GM18873 (cell line): ENCODE results near the gene VEGFB.

Source experiments
- ATAC-seq: cut with Tn5 transposase; IDR thresholded peaks from one replicate; pipeline ENCODE4 v1.9.1; 2021; ENCODE audit warnings: mild to moderate bottlenecking, moderate library complexity, moderate number of reproducible peaks; ENCODE audit not compliant: unreplicated experiment, low FRiP score

The VEGFB gene, protein sequence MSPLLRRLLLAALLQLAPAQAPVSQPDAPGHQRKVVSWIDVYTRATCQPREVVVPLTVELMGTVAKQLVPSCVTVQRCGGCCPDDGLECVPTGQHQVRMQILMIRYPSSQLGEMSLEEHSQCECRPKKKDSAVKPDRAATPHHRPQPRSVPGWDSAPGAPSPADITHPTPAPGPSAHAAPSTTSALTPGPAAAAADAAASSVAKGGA

DNA sequence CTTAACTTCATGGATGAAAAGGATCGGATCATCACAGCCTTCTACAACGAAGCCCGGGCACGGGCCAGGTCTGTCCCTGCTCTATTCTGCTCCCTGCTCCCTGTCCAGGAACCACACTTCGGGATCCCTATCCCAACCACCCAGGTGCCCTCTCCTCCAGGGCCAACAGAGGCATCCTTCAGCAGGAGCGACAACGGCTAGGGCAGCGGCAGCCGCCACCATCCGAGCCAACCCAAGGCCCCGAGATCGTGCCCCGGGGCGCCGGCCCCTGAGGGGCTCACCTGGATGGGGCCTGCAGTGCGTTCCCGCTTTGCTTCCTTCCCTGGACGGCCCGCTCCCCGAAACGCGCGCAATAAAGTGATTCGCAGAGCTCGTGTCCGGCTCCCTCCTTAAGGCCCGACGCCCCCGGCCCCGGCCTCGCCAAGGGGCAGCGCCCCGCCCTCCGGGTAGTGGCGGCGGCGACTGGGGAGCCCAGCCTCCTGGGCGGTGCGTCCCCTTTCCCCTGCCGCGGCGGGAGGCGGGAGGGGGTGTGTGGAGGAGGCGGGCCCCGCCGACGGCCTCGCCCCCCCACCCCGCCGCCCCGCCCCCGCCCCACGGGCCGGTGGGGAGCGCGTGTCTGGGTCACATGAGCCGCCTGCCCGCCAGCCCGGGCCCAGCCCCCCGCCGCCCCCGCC lies at the start of gene VEGFB:
TSS of gene VEGFB (plus strand) at position 672 of the 674 bp plus-strand sequence. CDS start 250 bp downstream, outside the sequence.
- ATAC-seq = no peak

DNA sequence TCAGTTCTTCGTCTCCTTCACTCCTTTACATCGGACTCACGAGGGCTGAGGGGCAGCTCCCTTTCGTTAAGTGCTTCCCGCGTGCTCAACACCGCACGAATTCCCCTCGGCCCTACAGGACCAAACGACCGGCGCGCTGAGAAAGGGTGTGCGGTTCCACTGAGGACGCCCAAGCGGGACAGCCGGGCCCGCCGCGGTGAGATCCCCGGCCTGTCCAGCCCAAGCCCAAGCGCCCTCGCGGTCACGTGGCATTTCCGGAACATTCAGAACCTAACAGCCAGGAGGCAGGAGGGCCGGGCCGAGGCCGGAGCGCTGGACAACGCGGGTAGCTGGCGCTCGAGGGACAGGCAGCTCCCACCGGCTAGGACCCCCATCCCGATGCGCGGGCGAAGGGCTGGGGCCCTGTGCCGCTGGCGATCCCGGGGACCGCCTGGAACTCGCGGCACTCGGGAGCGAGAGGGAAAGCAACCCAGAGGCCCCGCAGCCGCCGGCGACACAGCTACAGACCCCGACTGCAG lies 49.1 kb upstream of the VEGFB start:
- peak; percentile 20 for ATAC-seq

DNA sequence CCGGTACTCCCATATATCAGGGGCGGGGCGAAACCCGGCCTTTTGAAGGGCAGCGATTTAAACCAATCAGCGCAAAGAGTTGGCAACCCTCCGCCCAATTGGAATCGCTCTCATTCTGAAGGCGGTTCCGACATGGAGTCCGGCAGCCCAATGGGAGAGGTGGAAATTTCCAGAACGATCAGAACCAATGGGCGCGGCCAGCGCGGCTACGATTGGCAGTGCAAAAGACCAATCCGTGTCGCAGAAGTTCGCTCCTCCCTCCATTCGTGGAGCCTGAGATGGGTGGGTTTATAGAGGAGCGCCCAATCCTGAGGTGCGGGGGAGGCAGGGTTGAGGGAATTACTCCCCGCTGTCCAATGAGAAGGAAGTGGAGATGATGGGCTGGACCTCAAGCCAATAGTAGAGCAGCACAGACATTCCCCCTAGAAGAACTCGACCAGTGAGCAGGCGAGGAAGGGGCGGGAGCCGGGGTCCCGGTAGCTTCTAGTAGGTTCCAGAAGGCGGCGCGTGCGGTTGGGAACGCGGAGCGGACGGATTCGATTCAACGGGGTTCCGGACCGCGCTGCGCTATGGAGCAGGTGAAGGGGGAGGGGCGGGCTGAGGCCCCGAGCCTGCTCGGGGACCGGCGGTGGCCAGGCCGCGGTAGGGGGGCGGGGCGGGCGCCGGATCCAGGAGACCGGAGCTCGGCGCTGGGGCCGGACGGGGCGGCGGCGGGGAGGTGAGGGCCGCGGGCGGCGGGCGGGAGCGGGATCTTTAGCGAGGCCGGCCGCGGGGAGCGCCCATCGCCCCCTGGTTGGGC lies 48.5 kb upstream of the VEGFB start, which contains the start of gene STIP1:
TSS of gene STIP1 (plus strand) at position 479 of the 799 bp plus-strand sequence. CDS start at position 570, 91 bp downstream.
- ATAC-seq = peak; percentile 85

DNA sequence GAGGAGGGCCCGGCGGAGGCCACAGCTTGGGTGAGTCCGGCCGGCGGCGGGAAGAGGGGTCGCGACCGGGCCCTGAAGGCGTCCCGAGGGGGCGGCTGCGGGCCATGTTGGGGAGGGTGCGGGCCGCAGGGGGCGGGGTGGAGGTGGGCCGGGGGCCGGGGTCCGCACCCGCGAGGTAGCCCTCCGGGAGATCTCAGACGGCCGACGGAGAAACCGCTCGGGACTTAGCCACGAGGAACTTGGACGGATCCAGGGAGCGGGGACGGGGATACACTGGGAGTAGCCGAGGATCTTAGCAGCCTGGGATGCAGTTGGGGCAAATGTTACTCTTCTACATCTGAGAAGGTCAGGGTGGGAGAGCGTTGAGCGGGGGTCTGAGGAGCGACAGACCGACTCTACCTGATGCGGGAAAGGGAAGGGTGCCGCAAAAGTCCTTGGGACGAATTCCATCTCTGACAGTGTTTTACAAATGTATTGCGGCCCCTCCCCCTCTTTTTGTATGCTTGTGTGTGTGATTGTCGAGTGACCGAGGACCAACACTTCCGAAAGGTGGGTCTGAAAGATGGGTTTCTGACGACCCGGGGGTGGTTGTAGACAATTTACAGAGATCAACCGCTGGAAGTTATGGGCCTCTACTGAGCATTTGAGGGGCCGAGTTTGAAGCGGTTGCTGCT lies 47.8 kb upstream of the VEGFB start:
- no peak for ATAC-seq

DNA sequence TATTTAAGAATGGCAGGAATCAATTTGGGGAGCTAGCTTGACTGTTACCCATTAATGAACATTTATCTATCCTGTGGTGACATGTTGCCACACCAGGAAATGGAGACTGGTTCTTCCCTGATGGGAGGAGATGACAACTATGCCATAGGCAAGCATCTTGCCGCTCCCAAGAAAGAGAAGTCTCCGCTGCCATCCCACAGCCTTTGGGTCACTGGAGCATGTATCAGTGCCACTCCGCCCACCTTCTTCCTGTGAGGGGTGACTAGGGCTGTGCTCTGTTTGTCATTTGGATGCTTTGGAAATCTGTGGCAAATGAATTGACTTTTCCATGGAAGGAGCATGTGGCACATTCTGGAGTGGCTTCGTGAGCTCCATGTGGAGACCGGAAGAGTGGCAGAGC lies 42.0 kb upstream of the VEGFB start:
- no peak for ATAC-seq

- no peak for ATAC-seq
Measured at GRCh38 chr11:64196626-64197025, 37.8 kb upstream of the VEGFB start.

- no peak for ATAC-seq
Measured at GRCh38 chr11:64198511-64198910, 35.9 kb upstream of the VEGFB start.

GRCh38 chr11:64201543-64201942 lies 32.8 kb upstream of the VEGFB start:
- ATAC-seq = no peak

DNA sequence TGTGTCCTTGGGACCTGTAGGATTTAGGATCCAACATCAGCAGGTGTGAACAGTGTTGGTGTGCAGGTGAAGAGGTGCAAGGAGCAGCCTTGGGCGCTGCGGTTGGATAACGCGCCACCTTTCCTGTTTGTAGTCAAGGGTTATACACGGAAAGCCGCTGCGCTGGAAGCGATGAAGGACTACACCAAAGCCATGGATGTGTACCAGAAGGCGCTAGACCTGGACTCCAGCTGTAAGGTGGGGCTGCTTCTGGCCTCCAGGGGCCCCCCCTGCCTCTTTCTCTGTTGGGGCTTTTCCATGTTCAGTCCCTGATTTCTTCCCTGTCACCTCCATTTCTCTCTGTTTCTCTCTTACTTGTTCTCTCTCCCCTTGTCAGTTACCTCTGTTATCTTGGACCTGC lies 31.4 kb upstream of the VEGFB start:
- ATAC-seq = no peak

- no peak for ATAC-seq
Measured at GRCh38 chr11:64203421-64204079, 30.8 kb upstream of the VEGFB start.

DNA sequence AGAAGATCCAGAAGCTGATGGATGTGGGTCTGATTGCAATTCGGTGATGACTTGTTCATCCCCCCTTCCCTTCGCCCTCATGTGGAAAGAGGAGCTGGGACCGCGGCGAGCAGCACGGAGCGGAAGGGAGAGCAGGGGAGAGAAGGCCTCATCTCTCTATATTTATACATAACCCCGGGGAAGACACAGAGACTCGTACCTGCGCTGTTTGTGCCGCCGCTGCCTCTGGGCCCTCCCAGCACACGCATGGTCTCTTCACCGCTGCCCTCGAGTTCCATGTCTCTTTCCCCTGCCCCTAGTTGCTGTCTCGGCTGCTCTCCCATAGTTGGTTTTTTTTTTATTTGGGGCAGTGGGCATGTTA lies 30.3 kb upstream of the VEGFB start:
- ATAC-seq = no peak

- ATAC-seq = no peak
Measured at GRCh38 chr11:64204464-64204989, 29.9 kb upstream of the VEGFB start.

GRCh38 chr11:64206457-64207255 lies 27.7 kb upstream of the VEGFB start, which contains the start of gene FERMT3:
Gene FERMT3 (plus strand): TSS chr11:64206721. CDS start chr11:64207365, 644 bp downstream.
- ATAC-seq = no peak

DNA sequence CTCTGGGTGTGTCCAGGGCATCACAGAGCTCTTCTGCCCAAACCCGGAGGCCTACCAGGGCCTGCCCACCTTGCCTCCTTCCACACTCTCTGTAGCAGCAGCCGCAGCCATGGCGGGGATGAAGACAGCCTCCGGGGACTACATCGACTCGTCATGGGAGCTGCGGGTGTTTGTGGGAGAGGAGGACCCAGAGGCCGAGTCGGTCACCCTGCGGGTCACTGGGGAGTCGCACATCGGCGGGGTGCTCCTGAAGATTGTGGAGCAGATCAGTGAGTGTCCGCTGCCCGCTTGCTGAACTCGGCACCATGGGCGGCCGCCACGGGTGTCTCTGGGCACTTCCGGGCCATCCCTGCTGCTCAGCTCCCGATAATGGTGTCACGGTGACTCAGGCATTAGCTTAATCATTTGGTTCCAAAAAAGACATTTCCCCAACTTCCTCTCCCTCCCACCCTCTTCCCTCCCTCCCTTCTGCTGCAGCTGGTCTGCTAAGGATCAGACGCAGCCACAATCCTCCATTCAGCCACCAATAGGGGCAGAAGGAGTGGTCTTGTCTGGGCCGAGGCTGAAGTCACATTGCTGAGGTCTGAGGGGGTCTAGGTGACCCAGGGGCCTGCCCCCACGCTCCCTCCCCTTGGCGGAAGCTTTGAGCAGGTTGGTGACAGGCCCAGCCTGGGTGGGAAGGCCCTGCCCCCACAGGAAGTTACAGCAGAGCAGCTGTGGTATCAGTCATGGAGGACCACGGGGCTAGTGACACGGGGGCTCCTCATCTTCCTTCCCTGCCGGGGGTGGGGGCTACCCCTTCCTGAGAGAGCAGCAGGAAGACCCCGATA lies 26.9 kb upstream of the VEGFB start:
- peak; percentile 52 for ATAC-seq

DNA sequence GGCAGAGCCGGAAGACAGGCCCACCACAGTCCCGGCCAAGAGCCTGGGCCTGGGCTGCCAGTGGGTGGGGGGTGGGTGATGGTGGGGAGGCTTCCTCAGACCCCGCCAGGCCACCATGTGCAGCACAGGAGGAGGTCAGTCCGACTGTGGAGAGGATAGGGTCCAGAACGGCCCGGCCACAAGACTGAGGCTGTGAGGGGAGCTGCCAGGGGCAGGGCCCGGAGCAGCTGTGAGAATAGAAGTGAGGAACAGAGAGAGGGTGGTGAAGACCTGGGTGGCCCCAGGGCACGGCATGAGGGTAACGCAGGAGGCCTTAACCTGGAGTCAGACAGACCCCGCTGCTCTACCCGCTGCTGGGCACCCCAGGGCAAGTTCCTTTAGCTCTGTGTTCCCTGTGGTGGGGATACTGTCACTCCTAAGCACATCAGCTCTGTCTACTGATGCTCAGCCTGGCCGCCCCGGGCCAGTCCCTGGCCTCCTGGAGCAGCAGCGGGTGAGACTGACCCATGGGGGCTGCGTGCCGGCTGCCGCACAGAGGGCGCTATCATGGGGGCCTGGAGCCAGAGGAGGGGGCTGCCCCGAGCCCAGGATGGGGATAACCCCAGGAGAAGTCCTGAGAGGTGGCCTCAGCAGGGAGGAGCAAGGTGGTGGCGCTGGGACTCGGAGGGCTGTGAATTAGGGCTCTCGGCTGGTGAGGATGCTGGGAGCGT lies 26.1 kb upstream of the VEGFB start:
- no peak for ATAC-seq

- ATAC-seq = no peak
Measured at GRCh38 chr11:64208796-64209562, 25.4 kb upstream of the VEGFB start.

- ATAC-seq = no peak
Measured at GRCh38 chr11:64209563-64209843, 24.9 kb upstream of the VEGFB start.
